ENCODE results near the gene TIPARP. TPM values are rescaled to one million over a fixed set of nuclear protein-coding genes. Genes with fewer than 3 reads are reported as not detected.

The TIPARP gene
- total RNA-seq, 1 experiment from 2014 or later = 15.8 TPM

DNA sequence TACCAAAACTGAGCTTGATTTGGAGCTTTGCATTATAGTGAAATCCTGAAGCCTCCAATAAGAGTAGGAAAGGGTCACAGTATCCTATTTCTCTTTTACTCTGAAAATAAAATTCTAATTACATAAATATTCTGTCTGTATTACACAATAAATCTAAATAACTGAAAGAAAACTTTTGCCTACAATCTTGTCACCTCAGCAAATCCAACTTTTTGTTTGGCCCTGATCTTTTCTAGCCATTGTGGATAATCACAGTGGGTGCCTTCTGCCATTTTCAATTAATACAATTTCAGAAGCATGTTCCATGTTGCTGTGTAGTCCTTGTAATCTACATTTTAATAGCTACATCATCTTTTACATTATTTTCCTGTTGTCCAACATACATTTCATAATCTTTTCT lies 29.4 kb upstream of the TIPARP start:
- POLR2A ChIA-PET = no interaction called here
- TF ChIP-seq, protein P1, sequence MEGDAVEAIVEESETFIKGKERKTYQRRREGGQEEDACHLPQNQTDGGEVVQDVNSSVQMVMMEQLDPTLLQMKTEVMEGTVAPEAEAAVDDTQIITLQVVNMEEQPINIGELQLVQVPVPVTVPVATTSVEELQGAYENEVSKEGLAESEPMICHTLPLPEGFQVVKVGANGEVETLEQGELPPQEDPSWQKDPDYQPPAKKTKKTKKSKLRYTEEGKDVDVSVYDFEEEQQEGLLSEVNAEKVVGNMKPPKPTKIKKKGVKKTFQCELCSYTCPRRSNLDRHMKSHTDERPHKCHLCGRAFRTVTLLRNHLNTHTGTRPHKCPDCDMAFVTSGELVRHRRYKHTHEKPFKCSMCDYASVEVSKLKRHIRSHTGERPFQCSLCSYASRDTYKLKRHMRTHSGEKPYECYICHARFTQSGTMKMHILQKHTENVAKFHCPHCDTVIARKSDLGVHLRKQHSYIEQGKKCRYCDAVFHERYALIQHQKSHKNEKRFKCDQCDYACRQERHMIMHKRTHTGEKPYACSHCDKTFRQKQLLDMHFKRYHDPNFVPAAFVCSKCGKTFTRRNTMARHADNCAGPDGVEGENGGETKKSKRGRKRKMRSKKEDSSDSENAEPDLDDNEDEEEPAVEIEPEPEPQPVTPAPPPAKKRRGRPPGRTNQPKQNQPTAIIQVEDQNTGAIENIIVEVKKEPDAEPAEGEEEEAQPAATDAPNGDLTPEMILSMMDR (IDR thresholded peaks at IDR 0.05; ENCODE audit: insufficient read depth in 1 of 2, low read depth in 1 of 2, low read length in 1 of 2, severe bottlenecking in 1 of 2, unreplicated experiment in 1 of 2) = no peak
- no peaks in the 10 kb centered on the region for H3K27me3 ChIP-seq (replicated peaks; ENCODE audit: control insufficient read depth, insufficient read depth, low read length)
- H3K36me3 Mint-ChIP-seq (ENCODE audit: insufficient read depth, unreplicated experiment) = no peaks in the 10 kb centered on the region
- no TSS peak for BruUV-seq (replicated peaks)
- DNase-seq = no peak
- H3K4me1 Mint-ChIP-seq (ENCODE audit: low read depth, unreplicated experiment) = peaks cover 7% of the 10 kb centered on the region
- no peaks in the 10 kb centered on the region for H3K27me3 Mint-ChIP-seq (ENCODE audit: insufficient read depth, unreplicated experiment)
- H3K9me3 ChIP-seq = no peaks in the 10 kb centered on the region; the same call in 1 of the 2 replicates
- H3K4me3 ChIP-seq (ENCODE audit: low read depth, low read length) = no peak overlapping the region
- no peaks in the 10 kb centered on the region for H3K9me3 Mint-ChIP-seq (ENCODE audit: unreplicated experiment)
- H3K4me1 ChIP-seq = no peaks in the 10 kb centered on the region
- H3K36me3 ChIP-seq (ENCODE audit: control insufficient read depth, insufficient read depth, low read length) = no peaks in the 10 kb centered on the region
- CTCF ChIA-PET = no interaction called here
- intact Hi-C loops (cut with micrococcal nuclease; ENCODE audit: unreplicated experiment) = no loop called here
- no peak overlapping the region for H3K4me3 Mint-ChIP-seq (ENCODE audit: unreplicated experiment)
- no peak overlapping the region for H3K27ac Mint-ChIP-seq (ENCODE audit: unreplicated experiment)

DNA sequence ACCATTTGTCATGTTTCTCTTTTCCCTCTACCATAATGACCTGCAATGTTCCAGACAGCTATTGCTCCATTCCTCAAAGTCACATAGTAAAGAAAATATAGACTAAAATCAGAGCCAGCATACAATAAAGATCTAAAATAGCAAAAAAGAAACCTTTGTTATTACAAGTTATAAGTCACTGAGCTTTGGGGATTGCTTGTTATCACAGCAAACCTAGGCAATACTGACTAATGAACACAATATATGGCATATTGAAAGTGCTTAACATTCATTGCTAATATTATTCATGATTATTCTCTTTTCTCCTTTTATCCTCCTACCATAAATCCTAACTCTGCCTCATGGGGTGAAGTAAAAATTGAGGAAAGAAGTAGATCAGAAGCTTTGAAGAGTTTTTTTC lies 27.4 kb upstream of the TIPARP start:
- Mint-ChIP-seq H3K27me3 (ENCODE audit: insufficient read depth, unreplicated experiment) (no peaks in the 10 kb centered on the region), H3K9me3 (ENCODE audit: unreplicated experiment) (no peaks in the 10 kb centered on the region), H3K4me3 (ENCODE audit: unreplicated experiment) (no peak overlapping the region), H3K27ac (ENCODE audit: unreplicated experiment) (no peak overlapping the region), H3K36me3 (ENCODE audit: insufficient read depth, unreplicated experiment) (no peaks in the 10 kb centered on the region), H3K4me1 (ENCODE audit: low read depth, unreplicated experiment) (peaks cover 7% of the 10 kb centered on the region)
- CTCF ChIA-PET = no interaction called here
- DNase-seq = no peak
- Histone ChIP-seq H3K9me3 (no peaks in the 10 kb centered on the region; the same call in 1 of the 2 replicates), H3K27me3 (replicated peaks; ENCODE audit: control insufficient read depth, insufficient read depth, low read length) (no peaks in the 10 kb centered on the region), H3K4me3 (ENCODE audit: low read depth, low read length) (no peak overlapping the region), H3K36me3 (ENCODE audit: control insufficient read depth, insufficient read depth, low read length) (no peaks in the 10 kb centered on the region), H3K4me1 (no peaks in the 10 kb centered on the region)
- intact Hi-C loops (cut with micrococcal nuclease; ENCODE audit: unreplicated experiment) = no loop called here
- POLR2A ChIA-PET = no interaction called here
- TF ChIP-seq, protein P1 (IDR thresholded peaks at IDR 0.05; ENCODE audit: insufficient read depth in 1 of 2, low read depth in 1 of 2, low read length in 1 of 2, severe bottlenecking in 1 of 2, unreplicated experiment in 1 of 2) = no peak
- BruUV-seq (replicated peaks) = no TSS peak

DNA sequence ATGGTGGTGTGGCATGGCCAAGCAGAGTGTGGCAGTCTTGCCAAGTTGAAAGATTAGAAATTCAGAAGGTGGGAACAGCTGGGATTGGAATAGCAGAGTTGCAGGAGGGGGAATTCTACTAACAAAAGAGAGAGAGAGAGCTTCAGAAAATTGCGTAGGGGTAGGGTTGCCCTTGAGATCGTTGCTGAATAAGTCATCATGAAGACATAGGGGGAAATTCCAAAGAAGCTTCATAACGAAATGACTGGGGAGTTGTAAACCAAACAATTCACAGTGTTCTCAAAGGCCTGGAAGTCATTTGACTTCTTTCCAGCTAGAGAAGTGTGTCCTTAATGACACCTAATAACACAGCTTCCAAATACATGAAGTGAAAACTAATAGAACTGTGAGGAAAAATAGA lies 26.3 kb upstream of the TIPARP start:
- Mint-ChIP-seq H3K36me3 (ENCODE audit: insufficient read depth, unreplicated experiment) (no peaks in the 10 kb centered on the region), H3K27me3 (ENCODE audit: insufficient read depth, unreplicated experiment) (no peaks in the 10 kb centered on the region), H3K27ac (ENCODE audit: unreplicated experiment) (no peak overlapping the region), H3K9me3 (ENCODE audit: unreplicated experiment) (no peaks in the 10 kb centered on the region), H3K4me3 (ENCODE audit: unreplicated experiment) (no peak overlapping the region), H3K4me1 (ENCODE audit: low read depth, unreplicated experiment) (peaks cover 7% of the 10 kb centered on the region)
- Histone ChIP-seq H3K4me3 (ENCODE audit: low read depth, low read length) (no peak overlapping the region), H3K36me3 (ENCODE audit: control insufficient read depth, insufficient read depth, low read length) (no peaks in the 10 kb centered on the region), H3K27me3 (replicated peaks; ENCODE audit: control insufficient read depth, insufficient read depth, low read length) (no peaks in the 10 kb centered on the region), H3K9me3 (peaks cover 5% of the 10 kb centered on the region; the same call in 1 of the 2 replicates), H3K4me1 (peaks cover 3% of the 10 kb centered on the region; the same call in 1 of the 2 replicates)
- no TSS peak for BruUV-seq (replicated peaks)
- intact Hi-C loops (cut with micrococcal nuclease; ENCODE audit: unreplicated experiment) = no loop called here
- POLR2A ChIA-PET = no interaction called here
- no peak for DNase-seq
- CTCF ChIA-PET = no interaction called here
- TF ChIP-seq, protein P1 (IDR thresholded peaks at IDR 0.05; ENCODE audit: insufficient read depth in 1 of 2, low read depth in 1 of 2, low read length in 1 of 2, severe bottlenecking in 1 of 2, unreplicated experiment in 1 of 2) = no peak
